Keratinocyte (primary cell): Measurements from ENCODE around the gene RAPGEF4.

Experiments used
- EZH2 ChIP-seq: IDR thresholded peaks from one replicate; pipeline ENCODE4 v1.6.1; 2012; ENCODE audit warnings: inconsistent platforms, mild to moderate bottlenecking, low read length, moderate library complexity
- TF ChIP-seq, protein P1 (sequence below), 3 experiments: IDR thresholded peaks in 1 of 3; conservative IDR thresholded peaks in 1 of 3; optimal IDR thresholded peaks in 1 of 3; 2 replicates in 2 of 3; 3 replicates in 1 of 3; pipeline versions ENCODE3 to v1.5.1; 2011; ENCODE audit warnings: low read length in 3 of 3, mild to moderate bottlenecking in 3 of 3, moderate library complexity in 2 of 3, control low read depth in 1 of 3, inconsistent platforms in 1 of 3; ENCODE audit not compliant: insufficient read depth in 2 of 3; ENCODE audit errors: extremely low read depth in 1 of 3

GRCh38 chr2:173064151-173064805 lies 328.6 kb downstream of the RAPGEF4 start:
- TF ChIP-seq, protein P1, sequence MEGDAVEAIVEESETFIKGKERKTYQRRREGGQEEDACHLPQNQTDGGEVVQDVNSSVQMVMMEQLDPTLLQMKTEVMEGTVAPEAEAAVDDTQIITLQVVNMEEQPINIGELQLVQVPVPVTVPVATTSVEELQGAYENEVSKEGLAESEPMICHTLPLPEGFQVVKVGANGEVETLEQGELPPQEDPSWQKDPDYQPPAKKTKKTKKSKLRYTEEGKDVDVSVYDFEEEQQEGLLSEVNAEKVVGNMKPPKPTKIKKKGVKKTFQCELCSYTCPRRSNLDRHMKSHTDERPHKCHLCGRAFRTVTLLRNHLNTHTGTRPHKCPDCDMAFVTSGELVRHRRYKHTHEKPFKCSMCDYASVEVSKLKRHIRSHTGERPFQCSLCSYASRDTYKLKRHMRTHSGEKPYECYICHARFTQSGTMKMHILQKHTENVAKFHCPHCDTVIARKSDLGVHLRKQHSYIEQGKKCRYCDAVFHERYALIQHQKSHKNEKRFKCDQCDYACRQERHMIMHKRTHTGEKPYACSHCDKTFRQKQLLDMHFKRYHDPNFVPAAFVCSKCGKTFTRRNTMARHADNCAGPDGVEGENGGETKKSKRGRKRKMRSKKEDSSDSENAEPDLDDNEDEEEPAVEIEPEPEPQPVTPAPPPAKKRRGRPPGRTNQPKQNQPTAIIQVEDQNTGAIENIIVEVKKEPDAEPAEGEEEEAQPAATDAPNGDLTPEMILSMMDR (optimal IDR thresholded peaks at IDR 0.05 in 1 of 3, IDR thresholded peaks at IDR 0.05 in 1 of 3, conservative IDR thresholded peaks at IDR 0.05 in 1 of 3; ENCODE audit: extremely low read depth in 1 of 3, insufficient read depth in 2 of 3, low read length in 3 of 3), result no peak
- no peak for TF ChIP-seq EZH2
